NCI-H2107 treated with DMSO at 0.1 percent for 48 hours (cell line): ENCODE data around the gene SIPA1.
"Not testable (repeated sequence)": the region's sequence is repeated elsewhere in the genome, so short reads cannot be mapped to it uniquely, and the experiment has no call there.

Experiments
- DNase-seq: peaks from one replicate; lab custom pipeline; 2025; ENCODE audit not compliant: unreplicated experiment; lab: John Stamatoyannopoulos, UW

The SIPA1 gene

GRCh38 chr11:65658174-65659021, 20.5 kb downstream of the SIPA1 start:
- no peak for DNase-seq

- DNase-seq, result no peak
Observed at GRCh38 chr11:65660038-65660437, 22.1 kb downstream of the SIPA1 start.

DNA sequence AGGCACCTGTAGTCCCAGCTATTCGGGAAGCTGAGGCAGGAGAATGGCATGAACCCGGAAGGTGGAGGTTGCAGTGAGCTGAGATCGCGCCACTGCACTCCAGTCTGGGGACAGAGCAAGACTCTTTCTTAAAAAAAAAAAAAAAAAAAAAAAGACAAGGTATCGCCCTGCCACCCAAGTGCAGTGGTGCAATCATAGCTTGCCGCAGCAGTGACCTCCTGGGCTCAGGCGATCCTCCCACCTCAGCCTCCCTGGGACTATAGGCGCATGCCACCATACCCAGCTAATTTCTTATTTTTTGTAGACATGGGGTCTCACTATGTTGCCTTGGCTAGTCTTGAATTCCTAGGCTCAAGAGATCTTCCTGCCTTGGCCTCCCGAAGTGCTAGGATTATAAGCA, 23.0 kb downstream of the SIPA1 start:
- DNase-seq, result not testable (repeated sequence)

- no peak for DNase-seq
Observed at GRCh38 chr11:65661599-65662246, 23.8 kb downstream of the SIPA1 start.

GRCh38 chr11:65662247-65662798, 24.4 kb downstream of the SIPA1 start:
- DNase-seq, result no peak

- no peak for DNase-seq
Observed at GRCh38 chr11:65662799-65663638, 25.1 kb downstream of the SIPA1 start, which contains the start of gene RELA. Gene RELA, minus strand, starts transcription at chr11:65662916. Its CDS starts 84 bp downstream, at chr11:65662832.

- no peak for DNase-seq
Observed at GRCh38 chr11:65663639-65664200, 25.8 kb downstream of the SIPA1 start.

DNA sequence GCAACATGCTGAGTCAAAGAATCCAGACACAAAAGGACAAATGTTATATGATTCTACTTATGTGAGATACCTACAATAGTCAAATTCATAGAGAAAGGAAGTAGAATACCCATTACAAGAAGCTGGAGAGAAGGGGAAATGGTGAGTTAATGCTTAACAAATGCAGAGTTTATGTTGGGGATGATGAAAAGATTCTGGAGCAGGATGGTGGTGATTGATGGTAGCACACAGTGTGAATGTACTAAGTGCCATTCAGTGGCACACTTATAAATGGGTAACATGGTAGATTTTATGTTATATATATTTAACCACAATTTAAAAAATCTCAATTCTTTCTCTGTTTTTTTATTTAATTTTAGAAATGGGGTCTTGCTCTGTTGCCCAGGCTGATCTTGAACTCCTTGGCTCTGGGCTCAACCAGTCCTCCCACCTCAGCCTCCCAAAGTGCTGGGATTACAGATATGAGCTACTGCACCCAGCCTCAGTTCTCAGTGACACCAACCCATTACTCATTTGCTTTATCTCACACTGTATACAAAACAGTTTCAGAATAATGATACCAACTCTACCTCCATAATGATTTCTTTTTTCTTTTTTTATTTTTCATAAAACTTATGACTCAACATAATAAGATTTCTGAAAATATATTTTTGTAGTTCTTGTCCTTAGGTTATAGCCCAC, 34.4 kb downstream of the SIPA1 start:
- no peak for DNase-seq

GRCh38 chr11:65672982-65673381, 35.1 kb downstream of the SIPA1 start:
- no peak for DNase-seq

DNA sequence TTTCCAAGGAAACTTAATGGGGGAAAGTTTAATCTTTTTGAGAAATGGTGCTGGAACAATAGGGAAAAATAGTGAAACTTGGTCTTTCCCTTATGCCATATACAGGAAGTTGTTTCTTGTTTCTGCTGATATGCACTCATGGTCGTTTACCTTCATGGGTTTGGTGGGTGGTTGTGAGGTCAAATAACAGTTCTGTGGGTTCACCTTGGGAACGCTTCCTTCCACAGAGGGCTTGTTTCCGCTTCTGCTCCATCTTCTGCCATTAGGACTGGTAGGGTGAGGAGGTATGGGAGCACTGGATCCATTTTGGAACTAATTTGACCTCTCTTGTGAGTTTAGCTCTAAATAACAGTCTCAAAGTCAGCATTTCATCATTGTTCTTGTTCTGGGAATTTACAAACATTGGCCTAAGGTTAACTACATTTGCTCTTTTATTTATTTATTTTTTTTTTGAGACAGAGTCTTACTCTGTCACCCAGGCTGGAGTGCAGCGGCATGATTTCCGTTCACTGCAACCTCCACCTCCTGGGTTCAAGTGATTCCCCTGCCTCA, 42.4 kb downstream of the SIPA1 start:
- no peak for DNase-seq

GRCh38 chr11:65683480-65683879, 45.6 kb downstream of the SIPA1 start:
- DNase-seq, result not testable (repeated sequence)

DNA sequence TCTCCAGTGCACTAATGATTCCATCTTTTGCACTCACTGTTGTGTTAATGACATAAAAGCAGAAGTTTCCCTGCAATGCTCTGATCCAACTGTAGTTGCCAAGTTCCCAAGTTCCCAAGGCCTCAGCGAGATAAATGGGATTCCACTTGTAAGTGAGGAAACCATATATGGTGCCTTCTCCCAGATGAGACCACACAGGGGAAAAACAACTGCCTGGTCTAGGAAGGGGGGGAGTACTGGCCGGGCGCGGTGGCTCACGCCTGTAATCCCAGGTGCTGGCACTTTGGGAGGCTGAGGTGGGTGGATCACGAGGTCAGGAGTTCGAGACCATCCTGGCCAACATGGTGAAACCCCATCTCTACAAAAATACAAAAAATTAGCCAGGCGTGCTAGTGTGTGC, 48.1 kb downstream of the SIPA1 start:
- DNase-seq, result no peak

GRCh38 chr11:65691847-65692246, 53.9 kb downstream of the SIPA1 start:
- DNase-seq, result not testable (repeated sequence)

DNA sequence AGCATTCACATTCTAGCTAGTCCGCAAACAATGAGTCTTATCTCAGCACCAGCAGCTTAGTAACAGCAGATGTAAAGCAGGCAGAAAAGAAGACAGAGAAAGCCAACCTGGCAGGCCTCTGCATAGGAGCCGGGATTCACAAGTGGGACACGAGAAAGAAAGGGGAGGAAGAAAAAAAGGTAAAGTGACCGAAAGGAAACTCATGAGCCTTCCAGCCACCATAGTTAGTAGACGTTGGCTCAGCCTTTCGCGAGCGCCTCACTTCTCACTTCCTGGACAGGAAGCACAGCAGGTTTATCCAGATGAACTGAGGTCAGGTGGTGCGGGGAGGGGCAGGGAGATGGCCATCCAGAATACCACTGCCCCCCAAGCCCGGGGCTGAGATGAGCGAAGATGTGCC, 54.5 kb downstream of the SIPA1 start:
- no peak for DNase-seq

DNA sequence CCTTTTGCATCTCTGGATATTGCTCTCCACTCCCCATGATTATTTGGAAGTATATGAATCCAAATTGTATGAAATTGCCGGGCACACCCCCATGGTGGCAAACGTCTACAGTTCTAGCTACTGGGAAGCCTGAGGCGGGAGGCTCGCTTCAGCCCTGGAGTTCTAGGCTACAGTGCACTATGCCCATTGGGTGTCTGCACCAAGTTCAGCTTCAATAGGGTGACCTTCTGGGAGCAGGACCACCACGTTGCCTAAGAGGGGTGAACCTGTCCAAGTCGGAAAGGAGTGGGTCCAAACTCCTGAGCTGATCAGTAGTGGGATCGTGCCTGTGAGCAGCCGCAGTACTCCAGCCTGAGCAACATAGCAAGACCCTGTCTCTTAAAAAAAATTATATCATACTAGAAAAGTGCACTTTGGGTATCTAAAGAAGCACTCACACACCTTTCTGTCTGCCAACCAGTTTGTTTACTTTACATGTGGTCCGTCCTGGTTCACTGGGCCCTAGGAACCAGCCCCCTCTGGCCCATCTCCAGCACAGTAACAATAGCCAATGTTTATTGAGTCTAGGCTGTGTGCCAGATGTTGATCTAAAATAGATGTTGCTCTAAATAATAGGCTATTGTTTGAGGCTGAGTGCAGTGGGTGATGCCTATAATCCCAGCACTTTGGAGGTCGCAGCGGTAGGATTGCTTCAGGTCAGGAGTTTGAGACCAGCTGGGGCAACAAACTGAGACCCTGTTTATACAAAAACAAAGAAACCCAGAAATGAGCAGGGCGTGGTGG, 57.7 kb downstream of the SIPA1 start:
- DNase-seq, result peak; percentile 96

DNA sequence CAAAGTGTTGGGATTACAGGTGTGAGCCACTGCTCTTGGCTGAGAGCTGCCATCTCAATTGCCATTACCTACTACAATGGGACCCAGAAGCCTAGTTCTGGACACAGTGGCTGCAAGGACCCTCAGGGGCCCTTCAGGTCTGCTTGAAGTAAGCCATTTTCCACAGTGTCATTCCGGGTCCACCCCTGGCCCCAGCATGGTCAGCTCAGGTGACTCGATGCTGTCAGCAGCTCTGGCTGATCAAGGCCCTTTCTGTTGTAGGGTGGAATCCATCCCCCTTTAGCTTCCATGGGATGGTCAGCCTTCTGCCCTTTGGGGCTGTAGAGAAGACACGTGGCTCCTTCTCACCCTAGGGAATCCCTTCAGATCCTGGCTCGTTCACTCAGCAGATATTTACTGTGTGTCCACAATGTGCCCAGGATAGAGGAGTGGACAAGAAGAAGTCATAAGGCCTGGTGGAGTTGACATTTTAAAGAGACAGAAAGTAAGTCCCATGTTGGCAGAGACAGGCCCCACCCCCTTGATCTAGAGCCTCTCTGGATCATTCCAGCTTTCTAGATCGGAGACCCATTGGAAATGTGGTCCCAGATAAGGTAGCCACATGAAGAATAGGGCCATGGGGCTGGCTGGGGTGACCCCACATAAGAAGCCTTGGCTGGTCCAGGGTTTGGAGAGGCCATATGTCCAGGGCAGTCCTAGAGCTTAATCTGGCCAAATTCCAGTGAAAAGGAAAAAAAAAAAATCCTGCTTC, 59.1 kb downstream of the SIPA1 start:
- DNase-seq, result no peak

GRCh38 chr11:65698205-65698604, 60.3 kb downstream of the SIPA1 start:
- no peak for DNase-seq

DNA sequence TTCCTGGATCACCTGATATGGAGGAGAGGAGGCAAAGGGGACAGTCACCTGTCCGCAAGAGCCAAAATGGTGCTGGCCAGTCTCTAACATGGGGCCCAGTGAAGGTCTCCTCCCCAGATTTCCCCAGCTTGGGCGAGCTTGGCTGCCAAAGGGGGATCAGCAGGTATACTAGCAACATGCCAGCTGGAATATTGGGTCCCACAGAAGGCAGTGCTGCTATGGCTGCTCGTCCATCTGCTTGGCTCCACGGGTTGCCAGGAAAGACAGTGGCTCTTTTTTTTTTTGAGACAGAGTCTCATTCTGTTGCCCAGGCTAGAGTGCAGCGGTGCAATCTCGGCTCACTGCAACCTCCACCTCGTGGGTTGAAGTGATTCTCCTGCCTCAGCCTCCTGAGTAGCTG, 61.4 kb downstream of the SIPA1 start:
- no peak for DNase-seq

- no peak for DNase-seq
Observed at GRCh38 chr11:65700399-65700798, 62.5 kb downstream of the SIPA1 start.
